HG02884 (cell line): Measurements from ENCODE around the gene FIBCD1.

ENCODE experiments used
- ATAC-seq: cut with Tn5 transposase; IDR thresholded peaks from one replicate; pipeline ENCODE4 v1.9.1; 2021; ENCODE audit warnings: mild to moderate bottlenecking, moderate library complexity; ENCODE audit not compliant: unreplicated experiment

FIBCD1 gene

DNA sequence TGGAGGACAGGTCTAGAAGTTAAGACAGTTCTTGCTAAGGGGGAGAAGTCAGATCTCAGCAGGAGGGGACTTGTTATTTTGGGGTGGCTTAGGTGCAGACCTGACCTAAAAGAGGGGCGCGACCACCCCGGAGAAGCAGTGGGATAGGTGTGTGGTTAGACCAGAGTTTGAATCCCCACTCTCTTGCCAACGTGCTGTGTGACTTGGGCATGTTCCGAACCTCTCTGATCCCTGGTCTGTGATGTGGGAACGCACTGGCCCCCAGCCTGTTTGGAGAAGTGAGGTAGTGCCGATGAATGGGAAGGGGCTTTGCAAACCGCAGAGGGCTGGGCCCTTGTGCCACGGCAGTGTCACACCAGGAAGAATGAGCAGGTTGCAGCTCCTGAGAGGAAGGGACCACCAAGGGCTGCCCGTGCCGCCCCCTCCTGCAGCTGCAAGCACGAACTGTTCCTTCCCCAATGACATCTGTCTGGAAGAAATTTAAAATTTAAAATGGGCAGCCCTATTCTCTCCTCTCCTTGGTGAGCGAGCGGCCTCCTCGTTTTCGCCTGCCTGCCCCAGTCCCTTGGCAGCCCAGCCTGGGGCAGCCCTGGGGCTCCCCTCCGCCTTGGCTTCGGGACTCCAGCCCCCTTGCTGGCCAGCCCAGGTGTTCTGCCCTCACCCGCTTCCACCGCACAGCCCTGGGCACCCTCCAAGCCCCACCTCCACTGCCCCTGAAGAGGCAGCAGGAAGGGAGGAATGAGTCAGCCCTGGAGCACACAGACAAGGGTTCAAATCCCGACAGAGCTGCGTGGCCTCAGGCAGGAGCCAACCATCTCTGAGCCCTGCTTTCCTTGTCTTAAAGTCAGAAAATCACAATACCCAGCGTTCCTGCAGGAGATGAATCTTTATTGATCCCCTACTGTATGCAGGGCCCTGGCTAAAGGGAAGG lies 1.6 kb downstream of the FIBCD1 start:
- no peak for ATAC-seq

DNA sequence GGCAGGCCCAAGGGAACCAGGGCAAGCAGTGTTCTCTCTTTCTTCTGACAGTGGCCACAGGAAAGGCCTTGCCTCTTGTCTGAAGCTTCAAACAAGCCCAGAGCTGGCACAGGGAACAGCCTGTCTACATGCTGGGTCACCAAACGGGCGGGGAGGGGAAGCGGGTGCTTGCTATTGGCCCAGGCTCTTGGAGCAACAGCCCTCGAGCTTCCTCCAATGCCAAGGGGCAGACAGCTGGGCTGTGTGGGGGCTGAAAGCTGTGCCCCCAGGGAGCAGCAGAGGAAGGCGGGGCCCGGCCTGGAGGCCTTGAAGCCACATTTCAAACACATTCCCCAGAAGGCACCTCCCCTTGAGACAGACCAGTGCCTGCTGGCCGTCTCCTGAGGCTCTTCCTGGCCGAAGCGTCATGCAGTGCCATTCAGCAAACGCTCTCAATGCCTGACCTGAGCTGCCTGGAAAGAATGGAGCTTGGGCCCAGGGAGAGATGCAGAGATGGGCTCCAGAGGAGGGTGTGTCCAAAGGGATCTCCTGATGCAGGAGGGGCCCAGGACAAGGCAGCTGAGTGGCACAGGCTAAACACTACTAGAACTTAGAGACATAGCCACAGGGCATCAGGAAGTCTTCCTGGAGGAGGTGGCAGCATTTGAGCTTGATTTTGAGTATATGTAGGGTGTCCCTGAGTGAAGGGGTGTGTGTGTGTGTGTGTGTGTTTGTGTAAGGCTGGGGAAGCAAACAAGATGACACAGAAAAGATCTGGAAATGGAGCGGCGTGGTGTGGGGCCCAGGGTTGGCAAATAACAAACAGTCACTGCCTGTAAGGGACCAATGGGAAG lies 2.5 kb downstream of the FIBCD1 start:
- ATAC-seq = no peak

GRCh38 chr9:130935648-130936271 lies 3.3 kb downstream of the FIBCD1 start:
- ATAC-seq = no peak

- ATAC-seq = no peak
Observed at GRCh38 chr9:130934702-130935647, 4.1 kb downstream of the FIBCD1 start.

DNA sequence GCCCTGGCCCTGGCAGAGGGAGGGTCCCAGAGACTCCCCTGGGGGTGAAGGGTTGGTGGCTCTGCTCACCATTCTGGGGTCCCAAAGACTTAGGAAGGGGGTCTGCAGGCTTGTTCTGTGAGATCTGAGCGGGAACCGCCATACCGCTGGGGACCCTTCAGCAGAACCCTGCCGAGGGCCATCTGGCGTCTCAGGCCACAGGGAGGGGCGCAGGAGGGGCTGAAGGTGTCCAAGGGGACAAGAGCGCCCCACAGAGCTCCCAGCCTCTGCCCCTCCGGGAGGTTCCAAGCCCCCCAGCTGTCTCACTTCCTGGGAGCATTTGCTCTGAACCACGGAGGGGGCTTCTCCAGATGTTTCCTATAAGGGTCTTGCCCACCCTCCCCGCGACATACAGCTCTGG lies 4.8 kb downstream of the FIBCD1 start:
- ATAC-seq = no peak

GRCh38 chr9:130933114-130934046 lies 5.7 kb downstream of the FIBCD1 start:
- no peak for ATAC-seq

DNA sequence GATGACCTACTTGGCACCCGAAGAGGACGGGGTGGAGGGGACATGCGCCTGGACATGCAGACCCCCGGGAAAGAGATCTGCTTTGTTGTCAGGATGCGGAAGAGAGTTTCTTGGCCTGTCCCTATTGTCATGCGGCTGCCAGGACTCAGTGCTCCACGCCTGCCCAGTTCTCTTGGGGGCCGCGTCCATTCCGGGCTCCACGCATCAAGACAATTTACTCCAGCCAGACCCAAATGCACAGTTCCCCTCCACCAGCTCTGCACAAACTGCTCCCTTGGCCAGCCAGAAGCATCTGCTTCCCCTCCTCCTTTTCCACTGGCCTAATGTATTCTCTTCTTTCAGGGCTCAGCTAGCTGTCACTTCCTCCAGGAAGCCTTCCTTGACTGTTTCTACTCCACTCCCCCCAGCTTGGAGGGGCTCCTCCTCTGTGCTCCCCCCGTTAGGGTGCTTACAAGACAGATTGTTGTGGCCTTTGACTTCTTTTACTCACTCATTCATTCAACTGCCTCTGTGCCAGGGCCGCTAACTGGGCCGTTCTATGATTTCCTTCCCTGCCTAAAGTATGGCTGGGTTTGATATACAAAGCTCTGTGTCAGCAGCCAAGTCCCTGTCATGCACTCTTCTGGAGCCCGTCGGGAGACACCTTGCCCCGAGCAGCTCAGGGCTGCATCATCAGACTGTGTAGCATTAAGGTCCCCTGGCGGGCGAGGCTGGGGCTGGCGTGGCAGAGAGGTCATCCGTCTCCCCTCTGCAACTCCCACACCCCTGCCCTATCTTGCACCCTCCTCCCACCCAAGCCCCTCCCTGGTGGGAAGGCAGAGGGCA lies 6.6 kb downstream of the FIBCD1 start:
- no peak for ATAC-seq

GRCh38 chr9:130931508-130932254 lies 7.4 kb downstream of the FIBCD1 start:
- no peak for ATAC-seq

GRCh38 chr9:130930804-130931349 lies 8.2 kb downstream of the FIBCD1 start:
- no peak for ATAC-seq

GRCh38 chr9:130930132-130930803 lies 8.8 kb downstream of the FIBCD1 start:
- no peak for ATAC-seq

DNA sequence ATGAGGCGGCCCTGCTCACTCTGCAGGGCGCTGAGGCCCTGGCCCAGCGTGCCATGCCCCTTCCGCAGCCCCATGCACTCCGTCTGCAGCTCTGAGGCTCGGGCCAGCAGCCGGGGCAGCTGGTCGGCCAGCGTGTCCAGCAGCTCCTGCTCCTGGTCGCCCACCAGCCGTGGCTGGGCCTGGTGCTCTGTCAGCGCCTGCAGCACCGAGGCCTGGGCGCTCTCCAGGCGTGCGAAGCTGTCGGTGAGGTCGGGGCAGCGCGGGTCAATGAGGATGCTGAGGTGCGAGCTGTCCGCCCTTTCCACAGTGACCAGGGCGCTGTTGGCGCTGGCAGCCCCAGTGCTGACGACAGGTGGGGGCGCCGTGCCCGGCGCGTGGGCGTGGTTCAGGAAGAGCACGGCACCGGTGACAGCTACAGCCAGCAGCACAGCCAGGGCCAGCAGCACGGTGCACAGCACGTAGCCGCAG lies 9.4 kb downstream of the FIBCD1 start:
- no peak for ATAC-seq

DNA sequence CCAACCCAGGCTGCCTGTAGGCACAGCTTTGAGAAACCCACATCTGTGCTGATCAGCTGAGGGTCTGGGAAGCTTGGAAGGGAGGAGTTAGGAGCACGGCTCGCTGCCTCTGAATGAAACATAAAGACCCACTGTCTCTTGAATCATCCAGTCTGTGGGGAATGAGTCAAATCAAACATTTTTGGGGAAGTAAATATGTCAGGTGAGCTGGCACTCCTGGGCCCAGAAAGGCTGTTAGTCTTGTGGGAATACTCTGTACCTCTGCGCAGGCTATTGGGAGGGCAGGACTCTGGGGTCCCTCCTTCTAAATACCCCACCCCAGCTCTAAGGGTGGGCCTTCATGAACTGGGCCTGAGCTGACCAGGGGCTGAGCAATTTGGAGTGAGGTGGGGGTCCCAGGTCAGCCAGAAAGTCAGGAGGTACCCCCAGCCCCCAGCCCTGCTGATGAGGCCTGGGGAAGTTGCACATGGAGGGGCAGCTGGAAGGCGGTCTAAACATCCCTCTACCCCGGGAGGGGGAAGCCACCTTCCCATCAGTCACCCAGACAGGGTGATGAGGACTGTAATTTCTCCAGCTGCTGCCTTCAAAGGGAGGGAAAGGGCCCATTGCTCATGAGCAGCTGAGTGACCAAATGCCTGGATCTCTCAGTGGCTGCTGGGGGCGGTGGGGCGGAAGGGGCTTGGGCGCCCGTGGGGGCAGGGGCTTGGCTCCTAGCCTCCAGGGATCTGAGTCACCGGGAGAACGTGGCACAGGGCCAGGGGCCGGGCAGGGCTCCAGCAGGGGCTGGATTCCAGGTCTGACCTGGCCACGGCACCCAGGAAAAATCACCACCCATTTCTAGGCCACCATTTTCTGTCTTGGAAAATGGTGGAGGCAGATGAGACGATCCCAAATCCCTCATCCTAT lies 10.8 kb downstream of the FIBCD1 start:
- ATAC-seq = peak; percentile 55

GRCh38 chr9:130927338-130927737 lies 11.7 kb downstream of the FIBCD1 start:
- ATAC-seq = no peak

DNA sequence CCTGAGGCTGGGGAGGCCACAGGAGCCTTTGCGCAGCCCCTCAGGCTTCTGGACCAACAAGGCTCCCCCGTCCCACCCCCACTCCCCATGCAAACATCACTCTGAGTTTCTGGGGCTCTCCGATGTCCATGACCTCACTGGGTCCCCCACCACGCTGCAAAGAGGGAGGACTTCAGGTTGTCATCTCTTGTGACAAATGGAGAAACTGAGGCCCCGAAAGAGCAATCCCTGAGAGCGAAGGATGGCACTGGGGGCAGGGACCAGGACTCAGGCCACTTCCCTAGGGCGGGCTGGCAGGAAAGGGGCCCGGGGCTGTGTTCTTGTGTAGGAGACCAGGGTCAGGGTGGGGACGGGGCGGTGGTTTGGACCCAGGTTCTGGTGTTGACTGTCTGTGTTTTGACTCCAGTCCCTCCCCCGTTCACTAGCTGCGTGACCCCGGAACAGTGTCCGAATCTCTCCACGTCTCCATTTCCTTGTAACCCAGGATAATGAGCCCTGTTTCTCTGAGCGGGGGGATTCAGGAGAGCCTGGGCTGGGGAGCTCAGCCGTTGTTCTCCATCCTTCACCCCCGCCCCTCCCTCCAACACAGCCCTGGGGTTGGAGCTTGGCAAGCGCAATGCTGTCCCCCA lies 13.9 kb downstream of the FIBCD1 start:
- no peak for ATAC-seq

GRCh38 chr9:130924448-130924788 lies 14.6 kb downstream of the FIBCD1 start:
- ATAC-seq = no peak
